ENCODE data around the gene SYTL3. TPM values are rescaled to one million over a fixed set of nuclear protein-coding genes. Genes with fewer than 3 reads are reported as not detected.
A peak's percentile ranks its signal among the peaks of the same experiment; 100 is the strongest.
"Not testable (repeated sequence)": the region's sequence is repeated elsewhere in the genome, so short reads cannot be mapped to it uniquely, and the experiment has no call there.

SYTL3 gene
- 1 to 10 TPM; 4.2 to 4.6 TPM for total RNA-seq
- polyA plus RNA-seq (ENCODE audit: insufficient read length in 2 of 2): 1 to 10 TPM; 2.0 to 2.2 TPM
- long read RNA-seq, donor 1: 0 reads
- long read RNA-seq, donor 2: 0 reads
- long read RNA-seq, donor 3: 0 reads
- long read RNA-seq, donor 4: 0 reads

DNA sequence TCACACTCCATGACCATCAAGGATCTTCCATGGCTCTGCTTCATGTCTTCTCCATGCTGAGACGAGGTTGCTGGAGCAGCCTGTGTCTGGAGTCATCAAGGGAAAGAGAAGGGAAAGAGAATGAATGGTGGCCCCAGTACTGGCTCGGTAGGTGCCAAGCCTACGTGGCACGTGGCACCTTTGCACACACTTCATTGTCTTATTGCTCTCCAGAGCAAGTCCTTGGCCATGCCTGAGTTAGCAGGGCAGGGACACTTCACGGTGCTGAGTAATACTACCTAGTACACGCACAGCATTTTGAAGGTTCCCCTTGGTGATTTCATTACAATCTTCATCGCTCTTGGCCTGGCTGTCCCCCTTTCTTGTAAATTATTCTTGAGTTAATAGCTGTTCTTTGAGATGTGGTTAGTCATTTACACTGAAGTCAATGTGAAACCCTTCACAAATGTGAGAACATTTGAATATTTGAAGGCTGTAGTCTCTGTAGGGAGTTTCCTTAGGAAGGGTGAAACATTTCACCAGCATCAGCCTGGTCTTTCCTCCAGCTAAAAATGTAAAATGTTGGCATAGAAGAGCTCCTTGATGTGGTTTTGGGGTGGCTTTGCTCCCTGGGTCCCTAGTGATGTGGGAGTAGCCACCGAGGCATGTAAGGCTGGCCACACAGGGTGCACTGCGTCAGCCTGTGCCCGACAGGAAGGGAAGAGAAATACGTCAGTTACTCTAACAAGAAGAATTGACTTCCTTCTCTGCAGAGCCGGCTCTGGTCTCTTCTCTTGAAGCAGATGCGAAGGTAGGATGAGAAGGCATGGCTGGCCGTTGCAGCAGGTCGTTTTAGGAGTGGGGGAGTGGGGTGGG is at the start of gene SYTL3:
Gene SYTL3, plus strand, starts transcription at position 766 of the 855 bp plus-strand sequence. CDS start 13,215 bp downstream, outside the sequence.
- no peaks in the 10 kb centered on the region for H3K9me3 ChIP-seq (ENCODE audit: control insufficient read depth, insufficient read depth, low read length)
- no peaks in the 10 kb centered on the region for H3K27me3 ChIP-seq (ENCODE audit: control insufficient read depth, insufficient read depth, low read length)
- H3K36me3 ChIP-seq (ENCODE audit: control insufficient read depth, insufficient read depth, low read length): no peaks in the 10 kb centered on the region
- 90% methylated on average over 7 of the region's 15 CpGs for WGBS (ENCODE audit: insufficient coverage)
- H3K4me3 ChIP-seq (ENCODE audit: low read depth, low read length): no peak within 1 kb of the TSS
- no peak within 1 kb of the TSS for H3K27ac ChIP-seq (ENCODE audit: low read depth, low read length)
- no peak for DNase-seq (ENCODE audit: low read depth in 4 of 6, low spot score in 6 of 6)
- H3K4me1 ChIP-seq (ENCODE audit: control insufficient read depth, insufficient read depth, low read length): peaks cover 14% of the 10 kb centered on the region

DNA sequence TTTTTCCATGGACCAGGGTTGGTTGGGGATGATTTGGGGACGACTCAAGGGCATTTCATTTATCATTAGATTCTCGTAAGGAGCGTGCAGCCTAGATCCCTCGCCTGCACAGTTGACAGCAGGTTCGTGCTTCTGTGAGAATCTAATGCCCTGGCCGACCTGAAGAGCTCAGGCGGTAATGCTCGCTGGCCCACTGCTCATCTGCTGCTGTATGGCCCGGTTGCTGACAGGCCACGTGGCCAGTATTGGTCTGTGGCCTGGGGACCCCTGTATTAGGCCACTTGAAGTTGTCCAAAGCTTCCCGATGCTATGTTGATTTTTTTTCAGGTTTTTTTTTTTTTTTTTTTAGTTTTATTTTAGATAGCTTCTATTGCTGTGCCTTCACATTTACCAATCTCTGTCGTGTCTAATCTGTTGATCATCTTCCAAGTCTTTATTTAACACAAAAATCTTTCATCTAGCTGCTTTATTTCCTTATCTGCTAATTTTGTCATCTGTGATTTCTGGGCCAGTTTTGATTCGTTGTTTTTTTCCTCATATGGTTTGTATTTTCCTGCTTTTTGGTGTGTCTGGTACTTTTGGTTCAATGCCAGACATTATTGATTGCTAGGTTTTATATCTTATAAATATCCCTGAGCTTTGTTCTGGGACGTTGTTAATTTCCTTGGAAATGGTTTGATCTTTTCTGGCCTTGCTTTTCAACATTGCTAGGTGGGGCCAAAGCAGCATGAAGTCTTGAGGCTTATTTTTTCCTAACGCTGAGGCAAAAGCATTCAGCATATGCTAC is 46.4 kb upstream of the SYTL3 start:
- Histone ChIP-seq H3K27ac (ENCODE audit: low read depth, low read length) (no peak overlapping the region), H3K4me1 (ENCODE audit: control insufficient read depth, insufficient read depth, low read length) (no peaks in the 10 kb centered on the region), H3K9me3 (ENCODE audit: control insufficient read depth, insufficient read depth, low read length) (no peaks in the 10 kb centered on the region), H3K36me3 (ENCODE audit: control insufficient read depth, insufficient read depth, low read length) (peaks cover 39% of the 10 kb centered on the region), H3K4me3 (ENCODE audit: low read depth, low read length) (no peak overlapping the region), H3K27me3 (ENCODE audit: control insufficient read depth, insufficient read depth, low read length) (no peaks in the 10 kb centered on the region)
- WGBS (ENCODE audit: insufficient coverage): 89% methylated on average over 9 of the region's 15 CpGs
- DNase-seq (ENCODE audit: low read depth in 4 of 6, low spot score in 6 of 6): no peak

DNA sequence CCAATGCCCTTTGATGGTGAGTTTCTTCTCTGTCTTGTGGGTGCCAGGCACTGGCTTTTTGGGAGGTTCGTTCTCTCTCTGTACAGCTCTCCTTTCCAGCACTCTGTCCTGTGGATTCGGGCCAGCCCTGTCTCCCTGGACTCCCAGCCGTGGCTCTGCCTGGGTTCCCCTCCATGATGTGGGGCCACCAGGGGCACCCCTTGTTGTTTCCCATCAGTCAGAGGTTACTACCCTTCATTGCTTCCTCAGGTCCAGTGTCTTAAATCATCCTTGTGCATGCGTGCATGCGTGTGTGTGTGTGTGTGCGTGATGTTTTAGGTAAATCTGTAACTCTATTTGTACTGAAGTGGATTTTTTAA is 45.8 kb upstream of the SYTL3 start:
- no peak overlapping the region for H3K4me3 ChIP-seq (ENCODE audit: low read depth, low read length)
- no peak for DNase-seq (ENCODE audit: low read depth in 4 of 6, low spot score in 6 of 6)
- peaks cover 39% of the 10 kb centered on the region for H3K36me3 ChIP-seq (ENCODE audit: control insufficient read depth, insufficient read depth, low read length)
- H3K4me1 ChIP-seq (ENCODE audit: control insufficient read depth, insufficient read depth, low read length): no peaks in the 10 kb centered on the region
- H3K27me3 ChIP-seq (ENCODE audit: control insufficient read depth, insufficient read depth, low read length): no peaks in the 10 kb centered on the region
- WGBS (ENCODE audit: insufficient coverage): 89% methylated on average over 5 of the region's 6 CpGs
- no peak overlapping the region for H3K27ac ChIP-seq (ENCODE audit: low read depth, low read length)
- no peaks in the 10 kb centered on the region for H3K9me3 ChIP-seq (ENCODE audit: control insufficient read depth, insufficient read depth, low read length)

GRCh38 chr6:158605266-158605878 is 44.5 kb upstream of the SYTL3 start:
- Histone ChIP-seq H3K4me3 (ENCODE audit: low read depth, low read length) (no peak overlapping the region), H3K4me1 (ENCODE audit: control insufficient read depth, insufficient read depth, low read length) (no peaks in the 10 kb centered on the region), H3K36me3 (ENCODE audit: control insufficient read depth, insufficient read depth, low read length) (peaks cover 40% of the 10 kb centered on the region), H3K27ac (ENCODE audit: low read depth, low read length) (no peak overlapping the region), H3K9me3 (ENCODE audit: control insufficient read depth, insufficient read depth, low read length) (no peaks in the 10 kb centered on the region), H3K27me3 (ENCODE audit: control insufficient read depth, insufficient read depth, low read length) (no peaks in the 10 kb centered on the region)
- DNase-seq (ENCODE audit: low read depth in 4 of 6, low spot score in 6 of 6): peak; percentile 33 to 94 (median 66)
- WGBS (ENCODE audit: insufficient coverage): 36% methylated on average over 10 of the region's 13 CpGs

DNA sequence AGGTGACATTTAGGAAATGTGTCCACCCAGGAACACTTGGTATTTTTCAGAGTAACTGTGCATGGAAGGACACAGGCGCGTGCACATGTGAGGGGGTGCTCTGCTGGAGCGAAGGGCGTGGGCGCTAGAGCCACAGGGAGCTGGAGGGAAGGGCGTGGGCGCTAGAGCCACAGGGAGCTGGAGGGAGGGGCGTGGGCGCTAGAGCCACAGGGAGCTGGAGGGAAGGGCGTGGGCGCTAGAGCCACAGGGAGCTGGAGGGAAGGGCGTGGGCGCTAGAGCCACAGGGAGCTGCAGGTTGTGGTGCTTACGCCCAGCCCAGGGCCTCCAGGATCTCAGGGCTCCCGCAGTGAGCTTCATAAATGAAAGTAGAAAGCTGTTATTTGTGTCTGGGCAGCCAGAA is 43.8 kb upstream of the SYTL3 start:
- H3K4me1 ChIP-seq (ENCODE audit: control insufficient read depth, insufficient read depth, low read length); H3K4me3 ChIP-seq (ENCODE audit: low read depth, low read length); H3K9me3 ChIP-seq (ENCODE audit: control insufficient read depth, insufficient read depth, low read length); H3K27me3 ChIP-seq (ENCODE audit: control insufficient read depth, insufficient read depth, low read length); H3K27ac ChIP-seq (ENCODE audit: low read depth, low read length); DNase-seq (ENCODE audit: low read depth in 4 of 6, low spot score in 6 of 6): not testable (repeated sequence)
- peaks cover 46% of the 10 kb centered on the region for H3K36me3 ChIP-seq (ENCODE audit: control insufficient read depth, insufficient read depth, low read length)
- 89% methylated on average over 14 of the region's 15 CpGs for WGBS (ENCODE audit: insufficient coverage)

GRCh38 chr6:158606935-158607334 is 42.9 kb upstream of the SYTL3 start:
- no peak overlapping the region for H3K4me3 ChIP-seq (ENCODE audit: low read depth, low read length)
- 97% methylated on average over 6 of the region's 7 CpGs for WGBS (ENCODE audit: insufficient coverage)
- no peak for DNase-seq (ENCODE audit: low read depth in 4 of 6, low spot score in 6 of 6)
- no peak overlapping the region for H3K27ac ChIP-seq (ENCODE audit: low read depth, low read length)
- H3K4me1 ChIP-seq (ENCODE audit: control insufficient read depth, insufficient read depth, low read length): no peaks in the 10 kb centered on the region
- H3K27me3 ChIP-seq (ENCODE audit: control insufficient read depth, insufficient read depth, low read length): no peaks in the 10 kb centered on the region
- no peaks in the 10 kb centered on the region for H3K9me3 ChIP-seq (ENCODE audit: control insufficient read depth, insufficient read depth, low read length)
- H3K36me3 ChIP-seq (ENCODE audit: control insufficient read depth, insufficient read depth, low read length): peaks cover 48% of the 10 kb centered on the region

DNA sequence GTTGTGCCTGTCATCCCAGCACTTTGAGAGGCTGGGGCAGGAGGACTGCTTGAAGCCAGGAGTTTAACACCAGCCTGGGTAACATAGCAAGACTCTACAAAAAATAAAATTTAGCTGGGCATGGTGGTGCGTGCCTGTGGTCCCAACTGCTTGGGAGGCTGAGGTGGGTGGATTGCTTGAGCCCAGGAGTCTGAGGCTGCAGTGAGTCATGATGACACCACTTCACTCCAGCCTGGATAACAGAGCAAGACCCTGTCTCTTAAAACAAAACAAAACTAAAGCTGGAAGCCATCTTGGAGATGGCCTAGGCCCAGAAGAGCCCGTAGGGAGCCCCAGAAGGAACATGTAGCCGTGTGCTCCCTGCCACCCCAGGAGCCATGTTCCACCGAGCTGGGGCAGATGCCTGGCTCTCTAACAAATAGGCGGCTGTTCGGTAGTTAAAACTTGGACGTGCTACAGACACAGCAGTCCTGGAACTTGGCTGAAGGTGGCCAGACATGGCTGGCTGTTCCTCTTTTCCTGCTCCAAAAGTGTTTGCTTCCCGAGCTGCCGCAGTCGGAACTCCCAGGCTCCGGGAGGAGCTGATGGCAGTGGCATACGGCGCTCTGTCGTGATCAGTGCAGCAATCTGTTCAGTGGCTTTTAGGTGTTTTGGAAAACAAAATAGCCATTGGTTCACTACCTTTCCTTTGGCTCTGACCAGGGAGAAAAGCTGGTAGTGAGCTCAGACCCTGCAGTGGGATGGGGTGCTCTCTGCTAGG is 42.3 kb upstream of the SYTL3 start:
- no peak overlapping the region for H3K4me3 ChIP-seq (ENCODE audit: low read depth, low read length)
- WGBS (ENCODE audit: insufficient coverage): 70% methylated on average over 13 of the region's 14 CpGs
- H3K9me3 ChIP-seq (ENCODE audit: control insufficient read depth, insufficient read depth, low read length): no peaks in the 10 kb centered on the region
- H3K27me3 ChIP-seq (ENCODE audit: control insufficient read depth, insufficient read depth, low read length): no peaks in the 10 kb centered on the region
- no peak overlapping the region for H3K27ac ChIP-seq (ENCODE audit: low read depth, low read length)
- no peaks in the 10 kb centered on the region for H3K4me1 ChIP-seq (ENCODE audit: control insufficient read depth, insufficient read depth, low read length)
- H3K36me3 ChIP-seq (ENCODE audit: control insufficient read depth, insufficient read depth, low read length): peaks cover 48% of the 10 kb centered on the region
- DNase-seq (ENCODE audit: low read depth in 4 of 6, low spot score in 6 of 6): peak in 1 of 6 donors; percentile 27

- H3K4me3 ChIP-seq (ENCODE audit: low read depth, low read length): no peak overlapping the region
- H3K36me3 ChIP-seq (ENCODE audit: control insufficient read depth, insufficient read depth, low read length): peaks cover 48% of the 10 kb centered on the region
- DNase-seq (ENCODE audit: low read depth in 4 of 6, low spot score in 6 of 6): no peak
- no peaks in the 10 kb centered on the region for H3K9me3 ChIP-seq (ENCODE audit: control insufficient read depth, insufficient read depth, low read length)
- no peak overlapping the region for H3K27ac ChIP-seq (ENCODE audit: low read depth, low read length)
- no peaks in the 10 kb centered on the region for H3K4me1 ChIP-seq (ENCODE audit: control insufficient read depth, insufficient read depth, low read length)
- WGBS (ENCODE audit: insufficient coverage): 96% methylated on average over 11 of the region's 12 CpGs
- H3K27me3 ChIP-seq (ENCODE audit: control insufficient read depth, insufficient read depth, low read length): no peaks in the 10 kb centered on the region
Observed at GRCh38 chr6:158608221-158608620, 41.6 kb upstream of the SYTL3 start.

Data from spinal cord (tissue), 10 donors.